Neuronal stem cell (in vitro differentiated cells): ENCODE measurements around the gene NEDD9.

Experiments used
- DNase-seq: peaks from one replicate; pipeline ENCODE4 v3.0.0-alpha.2; 2013; ENCODE audit warnings: low spot score
- H2AFZ ChIP-seq: one replicate; pipeline ENCODE4 v1.6.1; 2013; ENCODE audit warnings: mild to moderate bottlenecking, low read length, inconsistent platforms
- H2AK5ac ChIP-seq: 2 replicates; pipeline ENCODE4 v1.6.1; 2013; ENCODE audit warnings: low read depth, mild to moderate bottlenecking, inconsistent platforms, low read length, moderate library complexity, mixed read lengths
- H2BK120ac ChIP-seq: 2 replicates; pipeline ENCODE4 v1.6.1; 2013; ENCODE audit warnings: low read depth, mild to moderate bottlenecking, inconsistent platforms, low read length, moderate library complexity, mixed read lengths
- H2BK12ac ChIP-seq: one replicate; pipeline ENCODE4 v1.6.1; 2013; ENCODE audit warnings: low read length, inconsistent platforms
- H2BK15ac ChIP-seq: 2 replicates; pipeline ENCODE4 v1.6.1; 2013; ENCODE audit warnings: mild to moderate bottlenecking, low read length, inconsistent platforms, mixed read lengths
- H2BK5ac ChIP-seq: one replicate; pipeline ENCODE4 v1.6.1; 2013; ENCODE audit warnings: inconsistent platforms, mild to moderate bottlenecking, low read length, moderate library complexity
- H3K14ac ChIP-seq: one replicate; pipeline ENCODE4 v1.6.1; 2013; ENCODE audit warnings: low read length, inconsistent platforms
- H3K18ac ChIP-seq: 2 replicates; pipeline ENCODE4 v1.6.1; 2013; ENCODE audit warnings: low read length, inconsistent platforms
- H3K23ac ChIP-seq: 2 replicates; pipeline ENCODE4 v1.6.1; 2013; ENCODE audit warnings: low read depth, mild to moderate bottlenecking, mixed read lengths, low read length, inconsistent platforms; ENCODE audit not compliant: poor library complexity
- H3K27ac ChIP-seq: replicated peaks from 3 replicates; pipeline ENCODE4 v1.5.1; 2013; ENCODE audit warnings: low read length, inconsistent platforms
- H3K27me3 ChIP-seq, 3 experiments: 2 replicates each; pipeline ENCODE4 v1.6.1; 2013; ENCODE audit warnings: low read length in 3 of 3, mild to moderate bottlenecking in 2 of 3, inconsistent platforms in 1 of 3, low read depth in 1 of 3, mixed read lengths in 1 of 3, moderate library complexity in 1 of 3; ENCODE audit not compliant: control insufficient read depth in 3 of 3, insufficient read depth in 3 of 3
- H3K36me3 ChIP-seq, 2 donors: replicated peaks in 1 of 2; 2 replicates each; pipeline ENCODE4 v1.6.1; 2013; ENCODE audit warnings: low read length in 2 of 2; ENCODE audit not compliant: control insufficient read depth in 2 of 2, insufficient read depth in 2 of 2
- H3K4ac ChIP-seq: 2 replicates; pipeline ENCODE4 v1.6.1; 2013; ENCODE audit warnings: inconsistent platforms, mild to moderate bottlenecking, low read length, moderate library complexity
- H3K4me1 ChIP-seq, 2 donors: 1 replicate in 1 of 2; 2 replicates in 1 of 2; pipeline ENCODE4 v1.6.1; 2013; ENCODE audit warnings: low read length in 2 of 2, low read depth in 1 of 2; ENCODE audit not compliant: control insufficient read depth in 2 of 2, insufficient read depth in 1 of 2
- H3K4me2 ChIP-seq: one replicate; pipeline ENCODE4 v1.6.1; 2013; ENCODE audit warnings: mild to moderate bottlenecking, low read length, inconsistent platforms; ENCODE audit not compliant: insufficient read depth, poor library complexity, severe bottlenecking
- H3K4me3 ChIP-seq, 2 donors: 2 replicates each; pipeline ENCODE4 v1.5.1; 2013; ENCODE audit warnings: low read length in 2 of 2, mild to moderate bottlenecking in 2 of 2, inconsistent platforms in 1 of 2, moderate library complexity in 1 of 2
- H3K79me1 ChIP-seq: one replicate; pipeline ENCODE4 v1.6.1; 2013; ENCODE audit warnings: low read depth, mild to moderate bottlenecking, inconsistent platforms, low read length, moderate library complexity
- H3K9ac ChIP-seq: one replicate; pipeline ENCODE4 v1.6.1; 2013; ENCODE audit warnings: mild to moderate bottlenecking, low read depth, low read length, inconsistent platforms; ENCODE audit not compliant: poor library complexity
- H3K9me3 ChIP-seq, 2 donors: replicated peaks in 1 of 2; 2 replicates each; pipeline versions ENCODE3 to v1.6.1; 2013; ENCODE audit warnings: low read length in 2 of 2, mild to moderate bottlenecking in 2 of 2, inconsistent platforms in 1 of 2, low read depth in 1 of 2, mixed read lengths in 1 of 2, moderate library complexity in 1 of 2; ENCODE audit not compliant: control insufficient read depth in 2 of 2, insufficient read depth in 1 of 2
- H4K8ac ChIP-seq: one replicate; pipeline ENCODE4 v1.6.1; 2013; ENCODE audit warnings: low read depth, mild to moderate bottlenecking, inconsistent platforms, low read length, moderate library complexity
- H4K91ac ChIP-seq: one replicate; pipeline ENCODE4 v1.6.1; 2013; ENCODE audit warnings: low read length, low read depth, mild to moderate bottlenecking, inconsistent platforms; ENCODE audit not compliant: poor library complexity
- WGBS, 2 donors: extraction: QIAGEN DNeasy Blood & Tissue Kit; methylation state at CpG; one replicate each; pipeline ENCODE4 v1.1.7; 2013; ENCODE audit warnings: missing lambda C conversion rate in 2 of 2, mixed read lengths in 1 of 2; ENCODE audit not compliant: insufficient read length in 2 of 2, insufficient replicate concordance in 1 of 2; ENCODE audit errors: extremely low coverage in 2 of 2; 5-methylcytosine and 5-hydroxymethylcytosine counted together

NEDD9 gene

GRCh38 chr6:11161031-11161956, 71.2 kb downstream of the NEDD9 start:
- no peak overlapping the region for H2BK15ac ChIP-seq
- no CpG with 5 or more reads among the region's 9 CpGs for WGBS, 2 donors
- DNase-seq: no peak

GRCh38 chr6:11160199-11160598, 72.3 kb downstream of the NEDD9 start:
- Histone ChIP-seq H3K4me1 (peaks cover 5 to 8% of the 10 kb centered on the region in 2 donors), H2AK5ac (no peak overlapping the region), H2BK15ac (no peak overlapping the region), H3K4me3 (no peak overlapping the region), H3K9me3 (no peaks in the 10 kb centered on the region), H4K91ac (no peak overlapping the region), H3K9ac (no peak overlapping the region), H3K27me3 (no peaks in the 10 kb centered on the region), H3K27ac (no peak overlapping the region), H3K23ac (no peak overlapping the region), H2BK12ac (no peak overlapping the region), H2BK5ac (no peak overlapping the region), H2AFZ (no peak overlapping the region), H3K36me3 (no peaks in the 10 kb centered on the region), H3K14ac (no peak overlapping the region), H3K18ac (no peak overlapping the region), H3K4ac (no peak overlapping the region), H4K8ac (no peak overlapping the region), H3K79me1 (no peaks in the 10 kb centered on the region), H3K4me2 (no peak overlapping the region), H2BK120ac (no peak overlapping the region)
- no peak for DNase-seq
- WGBS, 2 donors: no CpG with 5 or more reads among the region's 1 CpG

More at GRCh38 chr6:11161031-11161956, 71.2 kb downstream of the NEDD9 start:
- no peak overlapping the region for H4K91ac ChIP-seq
- H3K4me3 ChIP-seq: no peak overlapping the region
- no peak overlapping the region for H3K9ac ChIP-seq
- H3K18ac ChIP-seq: peak overlapping the region; percentile 7
- H3K27ac ChIP-seq: peak overlapping the region; percentile 2
- H2AFZ ChIP-seq: no peak overlapping the region
- H3K4ac ChIP-seq: no peak overlapping the region
- no peaks in the 10 kb centered on the region for H3K36me3 ChIP-seq
- H3K14ac ChIP-seq: no peak overlapping the region
- no peaks in the 10 kb centered on the region for H3K79me1 ChIP-seq
- H3K23ac ChIP-seq: no peak overlapping the region
- peaks cover 5 to 8% of the 10 kb centered on the region in 2 donors for H3K4me1 ChIP-seq
- no peak overlapping the region for H2BK5ac ChIP-seq
- no peak overlapping the region for H2BK12ac ChIP-seq
- H2BK120ac ChIP-seq: no peak overlapping the region
- H3K9me3 ChIP-seq: no peaks in the 10 kb centered on the region
- no peak overlapping the region for H3K4me2 ChIP-seq
- no peaks in the 10 kb centered on the region for H3K27me3 ChIP-seq
- H4K8ac ChIP-seq: no peak overlapping the region
- H2AK5ac ChIP-seq: no peak overlapping the region

DNA sequence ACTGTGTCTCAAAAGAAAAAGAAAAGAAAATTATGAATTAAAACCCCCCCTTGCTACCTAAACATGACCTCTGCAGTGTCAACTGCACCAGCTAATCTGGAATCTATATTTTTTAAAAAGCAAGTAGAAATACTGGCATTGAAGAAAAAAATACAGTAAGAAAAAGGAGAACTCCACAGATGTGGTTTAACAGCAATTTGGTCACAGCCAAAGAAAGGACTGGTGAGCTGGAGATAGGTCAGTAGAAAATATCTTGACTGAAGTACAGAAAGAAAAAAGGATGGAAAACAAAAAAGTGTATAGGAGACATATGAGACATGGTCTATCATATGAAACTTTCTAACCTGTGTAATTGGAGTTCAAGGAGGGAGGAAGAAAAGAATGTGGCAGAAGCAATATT, 76.9 kb downstream of the NEDD9 start:
- H3K27ac ChIP-seq: no peak overlapping the region
- no peak overlapping the region for H2BK15ac ChIP-seq
- peaks cover 2 to 3% of the 10 kb centered on the region in 2 donors for H3K9me3 ChIP-seq
- no peak overlapping the region for H3K4ac ChIP-seq
- no peak overlapping the region for H2BK12ac ChIP-seq
- H4K91ac ChIP-seq: no peak overlapping the region
- H3K14ac ChIP-seq: no peak overlapping the region
- no peak overlapping the region for H2BK120ac ChIP-seq
- no peak overlapping the region for H3K18ac ChIP-seq
- no peak overlapping the region for H2BK5ac ChIP-seq
- H2AFZ ChIP-seq: no peak overlapping the region
- no peaks in the 10 kb centered on the region for H3K36me3 ChIP-seq
- no peaks in the 10 kb centered on the region for H3K4me1 ChIP-seq
- no peak overlapping the region for H3K9ac ChIP-seq
- no peak overlapping the region for H2AK5ac ChIP-seq
- no peak for DNase-seq
- no peaks in the 10 kb centered on the region for H3K79me1 ChIP-seq
- H3K4me2 ChIP-seq: no peak overlapping the region
- H3K23ac ChIP-seq: no peak overlapping the region
- H4K8ac ChIP-seq: no peak overlapping the region
- H3K27me3 ChIP-seq: no peaks in the 10 kb centered on the region
- no peak overlapping the region for H3K4me3 ChIP-seq

GRCh38 chr6:11153447-11153846, 79.0 kb downstream of the NEDD9 start:
- H4K8ac ChIP-seq: no peak overlapping the region
- no peak overlapping the region for H3K9ac ChIP-seq
- no peak overlapping the region for H4K91ac ChIP-seq
- H2BK5ac ChIP-seq: no peak overlapping the region
- no peak overlapping the region for H3K23ac ChIP-seq
- H3K4me1 ChIP-seq: no peaks in the 10 kb centered on the region
- H2AK5ac ChIP-seq: no peak overlapping the region
- no peak overlapping the region for H3K4me3 ChIP-seq
- no CpG with 5 or more reads among the region's 6 CpGs for WGBS, 2 donors
- no peak overlapping the region for H3K18ac ChIP-seq
- no peak for DNase-seq
- H2BK15ac ChIP-seq: no peak overlapping the region
- H3K4me2 ChIP-seq: no peak overlapping the region
- no peak overlapping the region for H3K4ac ChIP-seq
- H3K27ac ChIP-seq: no peak overlapping the region
- H3K27me3 ChIP-seq: no peaks in the 10 kb centered on the region
- no peaks in the 10 kb centered on the region for H3K36me3 ChIP-seq
- no peak overlapping the region for H2AFZ ChIP-seq
- no peak overlapping the region for H2BK120ac ChIP-seq
- no peak overlapping the region for H3K14ac ChIP-seq
- H3K9me3 ChIP-seq: peaks cover 2 to 3% of the 10 kb centered on the region in 2 donors
- no peak overlapping the region for H2BK12ac ChIP-seq
- H3K79me1 ChIP-seq: no peaks in the 10 kb centered on the region
